ENCODE measurements around the gene TLX2.
A peak's percentile ranks its signal among the peaks of the same experiment; 100 is the strongest.
"Not testable (repeated sequence)": the region's sequence is repeated elsewhere in the genome, so short reads cannot be mapped to it uniquely, and the experiment has no call there.

The TLX2 gene

DNA sequence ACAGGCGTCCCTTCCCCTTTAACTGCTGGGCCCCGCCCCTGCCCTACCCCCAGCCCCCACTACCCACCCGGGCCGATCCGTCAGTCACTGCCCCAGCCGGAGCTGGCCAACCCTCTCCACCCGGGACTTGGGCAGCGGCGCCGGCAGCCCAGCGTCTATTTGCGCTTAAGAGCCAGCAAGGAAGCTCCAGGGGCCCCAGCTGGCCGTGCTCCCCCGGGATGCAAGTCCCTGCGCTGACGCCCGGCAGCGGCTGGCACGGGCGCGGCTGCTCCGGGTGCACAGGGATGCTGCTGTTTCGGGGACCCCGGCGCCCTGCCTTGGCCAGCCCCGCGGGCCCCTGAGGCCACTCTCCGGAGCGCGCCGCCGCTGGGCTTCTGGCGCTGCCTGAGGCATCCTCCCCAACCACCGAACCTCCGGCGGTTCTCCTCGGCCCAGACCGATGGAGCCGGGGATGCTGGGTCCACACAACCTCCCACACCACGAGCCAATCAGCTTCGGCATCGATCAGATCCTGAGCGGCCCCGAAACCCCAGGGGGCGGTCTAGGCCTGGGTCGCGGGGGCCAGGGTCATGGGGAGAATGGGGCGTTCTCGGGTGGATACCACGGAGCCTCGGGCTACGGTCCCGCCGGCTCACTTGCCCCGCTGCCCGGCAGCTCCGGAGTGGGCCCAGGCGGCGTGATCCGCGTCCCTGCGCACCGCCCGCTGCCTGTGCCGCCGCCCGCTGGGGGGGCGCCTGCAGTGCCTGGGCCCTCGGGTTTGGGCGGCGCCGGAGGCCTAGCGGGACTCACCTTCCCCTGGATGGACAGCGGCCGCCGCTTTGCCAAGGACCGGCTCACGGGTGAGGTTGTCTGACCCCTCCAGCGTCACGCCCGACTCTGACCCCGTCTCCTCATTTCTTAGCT, at the start of gene TLX2:
TSS of gene TLX2 (plus strand) at position 83 of the 903 bp plus-strand sequence. CDS start at position 440, 357 bp downstream.
- DNase-seq: no peak

GRCh38 chr2:74470742-74471141, 43.5 kb upstream of the TLX2 start:
- not testable (repeated sequence) for DNase-seq

GRCh38 chr2:74471332-74472065, 42.8 kb upstream of the TLX2 start:
- no peak for DNase-seq

DNA sequence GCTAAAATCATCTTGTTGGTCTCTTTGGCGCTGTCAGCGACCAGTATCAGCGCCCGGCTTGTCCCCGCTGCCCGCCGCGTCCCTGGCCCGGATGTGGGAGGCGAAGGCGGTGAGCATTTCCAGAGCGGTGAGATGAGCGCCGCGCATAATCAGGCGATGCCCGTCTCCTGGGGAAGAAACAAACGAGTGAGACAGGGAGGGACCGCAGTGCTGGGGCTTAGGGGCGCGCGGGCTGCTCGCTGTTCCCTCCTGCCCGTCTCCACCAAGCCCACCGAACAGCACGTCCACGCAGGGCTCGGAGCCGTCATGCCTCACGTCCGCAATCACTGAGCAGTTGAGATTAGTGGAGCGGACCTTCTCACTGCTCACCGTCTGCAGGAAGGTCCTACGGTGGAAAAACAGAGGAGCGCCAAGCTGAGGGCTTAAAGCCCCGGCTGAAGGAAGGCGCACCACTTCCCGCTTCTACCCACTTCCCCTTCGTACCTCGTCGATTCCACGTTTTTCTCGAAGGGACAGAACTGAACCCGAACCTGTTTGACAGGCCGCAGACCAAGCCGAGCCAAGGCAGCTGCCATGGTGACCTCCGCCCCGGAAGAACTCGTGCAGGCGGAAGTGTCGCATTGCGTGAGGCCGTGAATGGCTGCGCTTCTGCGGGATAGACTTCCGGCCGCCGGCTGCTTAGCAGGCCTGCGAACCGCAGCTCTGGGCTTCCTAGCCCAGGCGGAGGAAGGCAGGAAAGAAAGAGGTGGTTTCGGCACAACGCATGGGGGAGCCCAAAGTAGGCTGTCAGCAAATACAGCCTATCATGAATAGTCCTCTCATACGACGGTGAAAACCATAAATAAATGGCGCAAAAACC, 41.9 kb upstream of the TLX2 start, which contains the start of gene MRPL53:
TSS of gene MRPL53 (minus strand) at position 595 of the 859 bp plus-strand sequence. CDS start at position 575, 20 bp downstream.
- peak; percentile 58 for DNase-seq

GRCh38 chr2:74472945-74473258, 41.3 kb upstream of the TLX2 start:
- no peak for DNase-seq

GRCh38 chr2:74474481-74474880, 39.8 kb upstream of the TLX2 start:
- DNase-seq: no peak

DNA sequence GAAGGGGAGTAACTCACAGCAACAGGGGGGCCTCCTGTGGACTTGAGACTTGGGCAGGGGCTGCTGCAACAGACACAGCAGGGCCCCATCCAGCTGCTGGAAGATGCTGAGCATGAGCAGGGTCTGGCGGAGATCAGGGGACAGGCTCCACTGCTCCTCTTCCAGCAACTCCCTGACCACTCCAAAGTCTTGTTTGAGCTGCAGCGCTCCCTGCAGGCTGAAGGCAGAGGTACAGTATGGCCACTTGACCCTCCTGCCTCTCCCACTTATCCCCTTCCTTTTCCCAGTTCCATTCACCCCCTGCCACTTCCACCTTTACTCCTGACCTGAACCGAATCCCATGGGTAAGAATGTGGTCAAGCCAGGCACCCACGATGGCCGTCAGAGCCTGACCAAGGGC, 39.4 kb upstream of the TLX2 start:
- DNase-seq: no peak

GRCh38 chr2:74481431-74481830, 32.8 kb upstream of the TLX2 start:
- DNase-seq: no peak

GRCh38 chr2:74481961-74482800, 32.1 kb upstream of the TLX2 start:
- DNase-seq: no peak

DNA sequence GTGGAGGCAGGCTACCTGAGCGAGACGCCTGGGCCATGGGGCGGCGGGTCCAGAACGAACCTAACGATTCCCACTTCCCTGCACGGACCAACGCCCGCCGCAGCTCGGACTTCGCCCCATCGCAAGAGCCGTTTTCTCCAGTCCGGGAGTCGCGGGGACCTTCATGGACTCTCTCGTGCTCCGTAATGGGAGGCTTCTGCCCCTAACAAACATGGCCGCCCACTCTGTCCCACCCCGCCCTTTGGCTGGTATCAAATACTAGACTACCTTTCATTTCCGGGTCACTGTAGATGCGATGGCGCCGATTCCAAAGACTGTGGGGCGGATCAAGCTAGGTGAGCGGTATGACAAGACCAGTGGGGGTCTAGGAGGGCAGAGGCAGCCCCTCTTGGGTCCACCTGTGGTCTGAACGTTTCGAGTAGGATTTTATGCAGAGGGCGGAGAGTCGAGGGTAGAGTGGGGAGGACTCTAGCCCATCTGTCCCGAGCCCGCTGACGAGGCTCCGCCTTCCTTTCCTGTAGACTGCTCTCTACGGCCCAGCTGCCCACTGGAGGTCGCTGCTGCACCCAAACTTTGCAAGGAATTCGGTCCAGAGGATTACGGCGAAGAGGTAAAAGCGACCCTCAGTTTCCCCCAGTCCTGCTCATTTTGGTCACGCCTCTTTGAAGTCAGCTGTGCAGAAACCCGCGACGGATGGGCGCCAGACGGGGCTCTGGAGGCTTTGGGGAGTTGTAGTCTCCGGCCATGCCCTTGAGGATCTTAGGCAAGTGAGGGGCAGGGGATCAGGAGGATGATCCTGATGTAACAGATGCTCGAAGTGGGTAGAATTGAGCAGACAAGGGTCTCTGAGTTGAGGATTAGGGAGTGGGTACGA, 31.2 kb upstream of the TLX2 start, which contains the start of the genes CCDC142 and TTC31:
TSS of gene CCDC142 (minus strand) at position 198 of the 874 bp plus-strand sequence. CDS start at position 37, 161 bp downstream.
TSS of gene TTC31 (plus strand) at position 281 of the 874 bp plus-strand sequence. CDS start at position 296, 15 bp downstream.
- DNase-seq: peak; percentile 94

DNA sequence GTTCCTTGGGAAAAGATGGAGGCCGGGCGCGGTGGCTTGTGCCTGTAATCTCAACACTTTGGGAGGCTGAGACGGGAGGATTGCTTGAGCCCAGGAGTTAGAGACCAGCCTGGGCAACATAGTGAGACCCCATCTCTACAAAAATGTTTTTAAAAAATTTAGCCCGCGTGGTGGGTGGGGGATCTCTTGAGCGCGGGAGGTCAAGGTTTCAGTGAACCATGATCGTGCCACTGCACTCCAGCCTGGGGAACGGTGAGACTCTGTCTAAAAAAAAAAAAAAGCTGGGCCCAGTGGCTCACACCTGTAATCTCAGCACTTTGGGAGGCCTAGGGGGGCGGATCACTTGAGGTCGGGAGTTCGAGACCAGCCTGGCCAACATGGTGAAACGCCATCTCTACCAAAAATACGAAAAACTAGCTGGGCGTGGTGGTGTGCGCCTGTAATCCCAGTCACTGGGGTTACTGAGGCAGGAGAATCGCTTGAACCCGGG, 30.5 kb upstream of the TLX2 start:
- not testable (repeated sequence) for DNase-seq

DNA sequence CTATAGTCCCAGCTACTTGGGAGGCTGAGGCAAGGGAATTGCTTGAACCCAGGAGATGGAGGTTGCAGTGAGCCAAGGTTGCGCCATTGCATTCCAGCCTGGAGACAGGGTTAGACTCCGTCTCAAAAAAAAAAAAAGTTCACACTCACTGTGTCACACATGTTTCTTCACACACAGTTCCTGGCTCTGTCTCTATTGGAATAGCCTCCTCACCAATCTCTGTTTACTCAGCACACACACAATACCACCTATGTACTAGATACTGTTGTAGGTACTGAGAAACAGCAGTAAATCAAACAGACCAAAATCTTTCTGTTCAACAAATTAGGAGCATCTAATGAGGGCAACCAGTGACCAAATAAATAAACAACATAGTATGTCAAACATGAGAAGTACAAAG, 28.1 kb upstream of the TLX2 start:
- DNase-seq: no peak

DNA sequence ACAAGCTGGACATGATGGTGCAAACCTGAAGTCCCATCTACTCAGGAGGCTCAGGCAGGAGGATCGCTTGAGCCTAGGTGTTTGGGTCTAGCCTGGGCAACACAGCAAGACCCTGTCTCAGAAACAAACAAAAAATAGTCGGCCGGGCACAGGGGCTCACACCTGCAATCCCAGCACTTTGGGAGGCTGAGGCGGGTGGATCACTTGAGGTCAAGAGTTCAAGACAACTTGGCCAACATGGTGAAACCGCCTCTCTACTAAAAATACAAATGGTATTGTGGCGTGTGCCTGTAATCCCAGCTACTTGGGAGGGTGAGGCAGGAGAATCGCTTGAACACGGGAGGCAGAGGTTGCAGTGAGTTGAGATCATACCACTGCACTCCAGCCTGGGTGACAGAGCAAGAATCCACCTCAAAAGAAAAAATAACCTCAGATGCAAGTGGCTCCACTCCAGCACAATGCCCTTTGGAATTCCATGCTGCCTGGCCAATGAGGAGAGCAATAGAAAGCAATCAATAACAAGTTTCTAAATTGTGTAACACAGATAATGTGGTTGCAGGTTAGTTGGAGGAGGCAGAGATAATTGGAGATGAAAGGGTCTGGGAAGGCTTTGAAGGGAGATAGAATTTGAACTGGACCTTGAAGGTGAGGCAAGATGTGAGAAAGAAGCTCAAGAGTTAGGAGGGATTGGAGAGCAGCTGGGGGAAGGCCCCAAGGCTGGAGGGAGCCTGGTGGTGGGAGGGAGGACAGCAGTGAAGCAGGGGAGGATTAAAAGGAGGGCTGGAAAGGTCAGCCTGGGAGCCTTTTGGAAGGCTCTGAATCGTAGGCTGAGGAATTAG, 25.4 kb upstream of the TLX2 start:
- DNase-seq: no peak

- DNase-seq: no peak
These were observed 24.3 kb upstream of the TLX2 start for GRCh38 chr2:74489906-74490305.

DNA sequence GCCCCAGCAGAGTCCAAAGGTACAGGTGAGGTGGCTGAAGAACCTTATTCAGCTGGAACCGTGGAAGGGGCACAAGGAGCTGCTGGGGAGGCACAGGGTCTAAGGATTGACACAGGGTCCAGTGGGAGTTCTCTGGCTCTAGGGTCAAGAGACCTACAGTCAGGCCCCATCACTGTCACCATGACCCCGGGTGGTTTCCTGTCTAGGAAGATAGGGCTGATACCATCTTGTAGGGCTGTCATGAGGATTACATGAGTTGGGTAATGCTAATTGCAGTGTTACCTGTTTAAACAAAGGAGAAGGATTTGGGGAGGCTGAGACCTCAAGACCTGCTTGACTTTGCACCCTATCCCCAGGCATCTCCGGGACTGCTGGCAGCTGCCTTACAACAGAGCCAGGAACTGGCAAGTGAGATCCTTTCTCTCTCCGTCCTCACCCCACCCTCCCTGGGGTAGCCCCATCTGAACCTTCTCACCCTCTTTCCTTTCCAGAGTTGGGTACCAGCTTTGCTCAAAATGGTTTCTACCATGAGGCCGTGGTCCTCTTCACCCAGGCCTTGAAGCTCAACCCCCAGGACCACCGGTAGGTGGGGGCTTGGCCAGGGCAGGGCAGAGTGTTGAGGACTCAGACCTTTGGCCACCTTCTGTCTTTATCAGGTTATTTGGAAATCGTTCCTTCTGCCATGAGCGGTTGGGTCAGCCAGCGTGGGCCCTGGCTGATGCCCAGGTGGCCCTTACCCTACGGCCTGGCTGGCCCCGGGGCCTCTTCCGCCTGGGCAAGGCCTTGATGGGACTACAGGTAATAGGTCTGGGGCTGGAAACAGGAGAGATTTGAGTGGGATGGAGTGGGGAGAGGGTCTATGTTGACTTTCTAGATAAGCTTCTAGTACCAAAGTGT, 22.4 kb upstream of the TLX2 start:
- no peak for DNase-seq

- DNase-seq: no peak
These were observed 20.7 kb upstream of the TLX2 start for GRCh38 chr2:74493546-74493945.

DNA sequence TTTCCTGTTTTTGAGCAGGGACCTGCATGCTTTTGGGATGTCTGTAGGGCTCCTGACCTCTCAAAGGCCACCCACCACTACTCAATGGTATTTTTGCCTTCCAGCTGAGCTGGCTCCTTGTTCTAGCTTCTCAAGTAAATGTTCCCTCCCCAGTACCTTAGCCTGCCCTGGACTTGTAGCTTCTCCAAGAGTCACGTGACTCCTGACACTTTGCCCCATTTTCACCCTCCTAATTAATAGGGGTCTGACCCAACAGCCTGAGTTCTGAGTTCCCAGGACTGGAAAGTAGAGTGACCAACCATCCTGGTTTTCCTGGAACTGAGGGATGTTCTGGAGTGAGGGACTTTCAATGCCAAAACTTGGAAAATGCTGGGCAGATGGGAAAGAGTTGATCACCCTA, 18.8 kb upstream of the TLX2 start:
- no peak for DNase-seq

GRCh38 chr2:74496997-74497776, 17.1 kb upstream of the TLX2 start:
- no peak for DNase-seq
